A673 (cell line): ENCODE results near the gene DUSP19. TPM values are rescaled to one million over a fixed set of nuclear protein-coding genes. Genes with fewer than 3 reads are reported as not detected.
"Not testable (repeated sequence)": the region's sequence is repeated elsewhere in the genome, so short reads cannot be mapped to it uniquely, and the experiment has no call there.

Source experiments
- BruUV-seq: library from RNA; stranded (reverse); fragments of 400-500 nt; replicated peaks from 2 replicates; lab custom pipeline; 2021; lab: Mats Ljungman, UMichigan
- CTCF ChIA-PET: fragments of 300-600 bp; sonication (Branson Sonifier 250); formaldehyde crosslinking; loops from one replicate; lab custom pipeline; 2022; ENCODE audit warnings: antibody characterized with exemption; lab: Charles Lee
- POLR2A ChIA-PET: fragments of 300-600 bp; sonication (Branson Sonifier 250); formaldehyde crosslinking; loops from one replicate; lab custom pipeline; 2022; ENCODE audit warnings: antibody characterized with exemption; ENCODE audit not compliant: low non-redundant PET; lab: Charles Lee
- DNase-seq: peaks from one replicate; pipeline ENCODE4 v3.0.0-alpha.2; 2015; ENCODE audit warnings: low spot score
- H3K27ac ChIP-seq: fragments of 200-600 bp; sonication (generic); 2 replicates; pipeline ENCODE4 v1.5.1; 2016; ENCODE audit warnings: mixed run types, low read depth, mild to moderate bottlenecking, mixed read lengths, antibody characterized with exemption, low read length; ENCODE audit not compliant: poor library complexity, severe bottlenecking
- H3K27me3 ChIP-seq: fragments of 200-600 bp; sonication (generic); replicated peaks from 2 replicates; pipeline ENCODE4 v1.6.1; 2017; ENCODE audit warnings: mixed run types, low read depth, mild to moderate bottlenecking, mixed read lengths, antibody characterized with exemption, low read length; ENCODE audit not compliant: insufficient read depth, poor library complexity
- H3K36me3 ChIP-seq: fragments of 200-600 bp; sonication (generic); 2 replicates; pipeline ENCODE4 v1.6.1; 2016; ENCODE audit warnings: mixed run types, mild to moderate bottlenecking, mixed read lengths, antibody characterized with exemption, low read length; ENCODE audit not compliant: insufficient read depth, poor library complexity, severe bottlenecking
- H3K4me1 ChIP-seq: fragments of 200-600 bp; sonication (generic); 2 replicates; pipeline ENCODE4 v1.6.1; 2017; ENCODE audit warnings: mixed run types, mild to moderate bottlenecking, mixed read lengths, antibody characterized with exemption, low read length; ENCODE audit not compliant: insufficient read depth, poor library complexity, severe bottlenecking
- H3K4me3 ChIP-seq: fragments of 200-600 bp; sonication (generic); 2 replicates; pipeline ENCODE4 v1.5.1; 2016; ENCODE audit warnings: low read depth, mixed run types, mild to moderate bottlenecking, mixed read lengths, low read length; ENCODE audit not compliant: poor library complexity, severe bottlenecking
- H3K9me3 ChIP-seq: fragments of 200-600 bp; sonication (generic); 2 replicates; pipeline ENCODE4 v1.6.1; 2016; ENCODE audit warnings: mixed run types, low read depth, mild to moderate bottlenecking, mixed read lengths, antibody characterized with exemption, low read length; ENCODE audit not compliant: poor library complexity, severe bottlenecking
- CTCF ChIP-seq: fragments of 300-800, 200-600 bp; sonication (generic); conservative IDR thresholded peaks from 2 replicates; pipeline ENCODE4 v1.5.1; 2017; ENCODE audit warnings: low read depth, mild to moderate bottlenecking, antibody characterized with exemption, low read length, moderate library complexity, mixed read lengths
- EZH2 ChIP-seq: fragments of 200-600 bp; sonication (generic); IDR thresholded peaks from 2 replicates; pipeline ENCODE4 v1.6.1; 2017; ENCODE audit warnings: borderline replicate concordance, low read depth, mild to moderate bottlenecking, mixed read lengths, antibody characterized with exemption, low read length; ENCODE audit not compliant: poor library complexity, severe bottlenecking
- intact Hi-C: fragments of 100-400 bp; cut with micrococcal nuclease; formaldehyde crosslinking; loops from one replicate; pipeline ENCODE4 v1.10.0; 2022; ENCODE audit not compliant: unreplicated experiment
- total RNA-seq: library from RNA; stranded (reverse); gene quantifications from 2 replicates; pipeline ENCODE4 v1.2.3, GENCODE V29; 2021

Gene DUSP19
- total RNA-seq, 1 experiment from 2014 or later = 5.2 TPM

- H3K27me3 ChIP-seq, POLR2A ChIA-PET, intact Hi-C loops, H3K36me3 ChIP-seq, H3K4me1 ChIP-seq, DNase-seq, H3K9me3 ChIP-seq, H3K27ac ChIP-seq, H3K4me3 ChIP-seq, BruUV-seq, CTCF ChIA-PET: not testable (repeated sequence)
Observed at GRCh38 chr2:183047486-183048125, 30.9 kb upstream of the DUSP19 start.

- CTCF ChIA-PET = no interaction called here
- Histone ChIP-seq H3K36me3 (no peaks in the 10 kb centered on the region), H3K27ac (no peak overlapping the region), H3K27me3 (no peaks in the 10 kb centered on the region), H3K4me3 (no peak overlapping the region), H3K9me3 (no peaks in the 10 kb centered on the region), H3K4me1 (no peaks in the 10 kb centered on the region)
- POLR2A ChIA-PET = no interaction called here
- no peak for DNase-seq
- BruUV-seq = no TSS peak
- TF ChIP-seq EZH2 (no peak), CTCF (no peak)
- intact Hi-C loops = no loop called here
Observed at GRCh38 chr2:183049420-183049819, 29.1 kb upstream of the DUSP19 start.

GRCh38 chr2:183057333-183057985 is 21.1 kb upstream of the DUSP19 start:
- ChIA-PET CTCF (no interaction called here), POLR2A (no interaction called here)

GRCh38 chr2:183059561-183059960 is 19.0 kb upstream of the DUSP19 start:
- TF ChIP-seq EZH2 = no peak
- no peak for TF ChIP-seq CTCF
- POLR2A ChIA-PET = interaction anchor here (0.7 kb wide), 1 partner anchor 23 kb away, joined by 22 read pairs; no protein-coding TSS in a partner anchor
- Histone ChIP-seq H3K36me3 (no peaks in the 10 kb centered on the region), H3K4me1 (no peaks in the 10 kb centered on the region), H3K9me3 (no peaks in the 10 kb centered on the region), H3K27ac (peak overlapping the region; percentile 39), H3K27me3 (no peaks in the 10 kb centered on the region), H3K4me3 (no peak overlapping the region)
- intact Hi-C loops = no loop called here
- CTCF ChIA-PET = no interaction called here
- BruUV-seq = no TSS peak
- DNase-seq = peak; percentile 22

More at GRCh38 chr2:183057333-183057985, 21.1 kb upstream of the DUSP19 start:
- BruUV-seq = no TSS peak
- H3K9me3 ChIP-seq = no peaks in the 10 kb centered on the region
- intact Hi-C loops = no loop called here
- no peak for TF ChIP-seq EZH2
- DNase-seq = no peak
- no peaks in the 10 kb centered on the region for H3K27me3 ChIP-seq
- H3K4me3 ChIP-seq = no peak overlapping the region
- no peaks in the 10 kb centered on the region for H3K4me1 ChIP-seq
- no peaks in the 10 kb centered on the region for H3K36me3 ChIP-seq
- H3K27ac ChIP-seq = no peak overlapping the region
